Caco-2 (cell line): ENCODE results near the gene INHBA. TPM values are rescaled to one million over a fixed set of nuclear protein-coding genes. Genes with fewer than 3 reads are reported as not detected.

Source experiments
- BruUV-seq: library from RNA; stranded (reverse); fragments of 400-500 nt; replicated peaks from 2 replicates; lab custom pipeline; 2021; lab: Mats Ljungman, UMichigan
- CTCF ChIA-PET: fragments of 300-600 bp; sonication (Branson Sonifier 250); formaldehyde crosslinking; loops from one replicate; lab custom pipeline; 2022; ENCODE audit warnings: antibody characterized with exemption; lab: Charles Lee
- POLR2A ChIA-PET: fragments of 300-600 bp; sonication (Branson Sonifier 250); formaldehyde crosslinking; loops from one replicate; lab custom pipeline; 2022; ENCODE audit warnings: antibody characterized with exemption; lab: Charles Lee
- DNase-seq, 2 experiments: peaks; one replicate each; pipeline versions ENCODE4 v3.0.0 to v3.0.0-alpha.2; 2020 to 2022
- H3K27me3 ChIP-seq: replicated peaks from 2 replicates; pipeline ENCODE4 v1.6.0; 2011; ENCODE audit warnings: low read length; ENCODE audit not compliant: control insufficient read depth, insufficient read depth
- H3K36me3 ChIP-seq: 2 replicates; pipeline ENCODE4 v1.5.1; 2011; ENCODE audit warnings: low read length; ENCODE audit not compliant: control insufficient read depth, insufficient read depth
- H3K4me1 ChIP-seq: fragments of 250-450 bp; sonication (Bioruptor Pico); 2 replicates; pipeline ENCODE4 v1.5.1; 2020; ENCODE audit warnings: mild to moderate bottlenecking
- H3K4me3 ChIP-seq: 2 replicates; pipeline ENCODE4 v1.5.1; 2011; ENCODE audit warnings: low read depth, mild to moderate bottlenecking, control low read depth, low read length
- H3K9me3 ChIP-seq: fragments of 250-450 bp; sonication (Bioruptor Pico); 2 replicates; pipeline ENCODE4 v1.5.1; 2020; ENCODE audit warnings: mild to moderate bottlenecking, moderate library complexity
- H3K27ac Mint-ChIP-seq: one replicate; pipeline ENCODE4 v1.8.0; 2022; ENCODE audit warnings: mixed read lengths; ENCODE audit not compliant: unreplicated experiment
- H3K27me3 Mint-ChIP-seq: one replicate; pipeline ENCODE4 v1.8.0; 2022; ENCODE audit warnings: mixed read lengths; ENCODE audit not compliant: insufficient read depth, unreplicated experiment
- H3K36me3 Mint-ChIP-seq: one replicate; pipeline ENCODE4 v1.8.0; 2022; ENCODE audit warnings: mild to moderate bottlenecking, mixed read lengths; ENCODE audit not compliant: insufficient read depth, unreplicated experiment
- H3K4me1 Mint-ChIP-seq: one replicate; pipeline ENCODE4 v1.8.0; 2022; ENCODE audit warnings: low read depth, mixed read lengths; ENCODE audit not compliant: unreplicated experiment
- H3K4me3 Mint-ChIP-seq: one replicate; pipeline ENCODE4 v1.8.0; 2022; ENCODE audit warnings: mild to moderate bottlenecking, moderate library complexity, mixed read lengths; ENCODE audit not compliant: unreplicated experiment
- H3K9me3 Mint-ChIP-seq: one replicate; pipeline ENCODE4 v1.8.0; 2022; ENCODE audit warnings: mixed read lengths; ENCODE audit not compliant: unreplicated experiment
- CTCF ChIP-seq, 2 experiments: fragments of 200-600 bp in 1 of 2; IDR thresholded peaks; 1 replicate in 1 of 2; 2 replicates in 1 of 2; pipeline versions ENCODE4 v1.5.1 to v1.8.0; 2011 to 2022; ENCODE audit warnings: antibody characterized with exemption in 1 of 2, control low read depth in 1 of 2, inconsistent platforms in 1 of 2, low read depth in 1 of 2, low read length in 1 of 2, mild to moderate bottlenecking in 1 of 2, moderate library complexity in 1 of 2; ENCODE audit not compliant: insufficient read depth in 1 of 2, severe bottlenecking in 1 of 2, unreplicated experiment in 1 of 2
- intact Hi-C: fragments of 100-400 bp; cut with micrococcal nuclease; formaldehyde crosslinking; loops from one replicate; pipeline ENCODE4 v1.10.0; 2022; ENCODE audit not compliant: unreplicated experiment
- total RNA-seq: library from RNA; stranded (reverse); gene quantifications from 2 replicates; pipeline ENCODE4 v1.2.3, GENCODE V29; 2022

INHBA gene
- total RNA-seq, 1 experiment from 2014 or later: 0.52 TPM

GRCh38 chr7:41708581-41709358, 5.9 kb upstream of the INHBA start:
- no peak overlapping the region for H3K4me3 Mint-ChIP-seq
- BruUV-seq: no TSS peak
- no peaks in the 10 kb centered on the region for H3K9me3 Mint-ChIP-seq
- ChIA-PET CTCF (no interaction called here), POLR2A (no interaction called here)
- H3K4me1 Mint-ChIP-seq: peaks cover 7% of the 10 kb centered on the region
- H3K4me3 ChIP-seq: no peak overlapping the region
- H3K27me3 ChIP-seq: no peaks in the 10 kb centered on the region
- no peak overlapping the region for H3K27ac Mint-ChIP-seq
- intact Hi-C loops: no loop called here
- no peaks in the 10 kb centered on the region for H3K27me3 Mint-ChIP-seq
- TF ChIP-seq CTCF (IDR thresholded peaks at IDR 0.05; ENCODE audit: insufficient read depth in 1 of 2, low read depth in 1 of 2, low read length in 1 of 2, severe bottlenecking in 1 of 2, unreplicated experiment in 1 of 2): no peak
- H3K9me3 ChIP-seq: no peaks in the 10 kb centered on the region
- DNase-seq: no peak
- no peaks in the 10 kb centered on the region for H3K36me3 Mint-ChIP-seq
- no peaks in the 10 kb centered on the region for H3K4me1 ChIP-seq
- H3K36me3 ChIP-seq: no peaks in the 10 kb centered on the region

DNA sequence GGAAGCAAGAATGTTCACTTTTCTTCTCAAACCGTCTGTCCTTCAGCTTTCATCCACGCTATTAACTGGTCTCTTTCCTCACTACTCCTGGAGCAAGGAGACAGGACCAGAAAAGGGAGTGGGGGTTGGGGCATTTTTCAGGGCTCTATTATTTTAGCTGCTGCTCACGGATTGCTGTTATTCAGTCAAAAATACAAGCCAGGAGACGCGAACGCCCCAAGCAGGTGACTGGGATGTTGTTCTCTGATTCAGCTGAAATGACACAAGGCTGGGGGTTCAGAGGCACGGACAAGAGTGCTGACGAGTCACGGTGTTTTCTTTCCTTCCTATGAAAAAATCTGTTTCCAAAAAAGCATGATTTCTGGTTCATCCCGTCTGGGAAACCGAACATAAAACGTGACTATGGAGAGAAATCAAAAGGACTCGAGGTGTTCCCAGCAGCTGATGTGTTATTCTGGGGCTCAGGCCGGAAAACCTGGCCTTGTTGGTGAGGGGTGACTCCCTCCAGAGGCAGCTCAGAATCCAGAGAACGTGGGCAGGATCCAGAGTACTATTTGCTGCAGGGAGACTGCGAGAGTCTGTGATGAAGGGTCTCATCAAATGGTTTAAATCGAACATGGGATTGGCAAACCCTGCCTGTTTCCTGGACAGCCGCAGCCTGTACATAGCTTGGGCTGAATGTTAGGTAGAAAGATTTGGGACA, 3.5 kb upstream of the INHBA start:
- CTCF ChIA-PET: no interaction called here
- no peak overlapping the region for H3K4me3 ChIP-seq
- no peak overlapping the region for H3K27ac Mint-ChIP-seq
- no peaks in the 10 kb centered on the region for H3K9me3 ChIP-seq
- H3K27me3 ChIP-seq: no peaks in the 10 kb centered on the region
- no peak for TF ChIP-seq CTCF (IDR thresholded peaks at IDR 0.05; ENCODE audit: insufficient read depth in 1 of 2, low read depth in 1 of 2, low read length in 1 of 2, severe bottlenecking in 1 of 2, unreplicated experiment in 1 of 2)
- no peaks in the 10 kb centered on the region for H3K36me3 Mint-ChIP-seq
- H3K4me3 Mint-ChIP-seq: peak overlapping the region; percentile 78
- intact Hi-C loops: no loop called here
- H3K4me1 ChIP-seq: no peaks in the 10 kb centered on the region
- no peak for DNase-seq
- peaks cover 14% of the 10 kb centered on the region for H3K4me1 Mint-ChIP-seq
- no peaks in the 10 kb centered on the region for H3K36me3 ChIP-seq
- POLR2A ChIA-PET: no interaction called here
- no TSS peak for BruUV-seq
- peaks cover 3% of the 10 kb centered on the region for H3K27me3 Mint-ChIP-seq
- H3K9me3 Mint-ChIP-seq: no peaks in the 10 kb centered on the region

DNA sequence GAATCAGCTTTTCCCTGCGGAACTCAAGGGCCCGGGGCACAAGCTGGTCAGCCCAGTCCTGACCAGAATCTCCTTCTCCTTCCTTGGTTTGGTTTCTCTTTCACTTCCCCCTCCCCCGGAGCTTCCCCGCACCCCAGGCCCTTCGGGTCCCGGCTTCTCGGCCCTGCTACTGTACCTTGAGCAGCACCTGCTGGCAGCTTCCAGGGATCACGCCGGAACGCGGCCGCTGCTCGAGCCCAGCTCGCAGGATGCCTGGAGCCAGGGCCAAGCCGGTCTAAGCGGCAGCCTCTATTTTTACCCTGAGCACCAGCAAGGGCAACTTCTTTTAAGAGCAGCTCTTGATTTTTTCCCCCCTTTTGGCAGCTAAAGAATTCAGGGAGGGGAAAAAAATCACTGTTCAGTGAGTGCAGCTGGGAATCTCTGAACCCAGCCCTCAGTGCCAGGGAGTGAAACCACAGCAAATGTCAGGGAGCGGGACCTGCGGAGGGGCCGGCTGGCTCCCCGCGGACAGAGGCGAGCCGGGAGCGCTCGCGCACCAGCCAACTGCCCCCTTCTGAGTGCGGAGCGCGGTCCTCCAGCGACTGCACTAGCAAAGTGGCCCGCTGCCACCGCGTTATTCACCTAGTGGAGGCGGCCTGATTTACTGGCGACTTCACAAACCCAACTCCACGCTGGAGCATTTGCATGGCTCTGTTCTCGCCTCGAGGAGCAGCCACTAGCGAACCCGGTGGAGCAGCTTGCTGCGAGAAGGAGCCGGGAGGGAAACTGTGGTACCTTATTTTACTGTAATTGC, 2.4 kb upstream of the INHBA start:
- ChIA-PET POLR2A (no interaction called here), CTCF (interaction anchor here (0.7 to 1.6 kb wide), 7 partner anchors 10 to 1473 kb away, joined by 3 to 7 read pairs (median 3); no protein-coding TSS in a partner anchor)
- Mint-ChIP-seq H3K27me3 (peaks cover 3% of the 10 kb centered on the region), H3K9me3 (no peaks in the 10 kb centered on the region), H3K36me3 (no peaks in the 10 kb centered on the region), H3K4me1 (peaks cover 14% of the 10 kb centered on the region), H3K4me3 (peak overlapping the region; percentile 78), H3K27ac (no peak overlapping the region)
- peak overlapping the region; percentile 43 for H3K4me3 ChIP-seq
- no peaks in the 10 kb centered on the region for H3K4me1 ChIP-seq
- peak; percentile 90 to 91 for DNase-seq
- H3K27me3 ChIP-seq: no peaks in the 10 kb centered on the region
- TF ChIP-seq CTCF (IDR thresholded peaks at IDR 0.05; ENCODE audit: insufficient read depth in 1 of 2, low read depth in 1 of 2, low read length in 1 of 2, severe bottlenecking in 1 of 2, unreplicated experiment in 1 of 2): peak; percentile 79 to 94
- no peaks in the 10 kb centered on the region for H3K9me3 ChIP-seq
- no peaks in the 10 kb centered on the region for H3K36me3 ChIP-seq
- intact Hi-C loops: loop anchor here (1.0 to 2.0 kb wide), 5 partner anchors 463 to 1473 kb away; no protein-coding TSS in a partner anchor
- BruUV-seq: no TSS peak
